Right ventricle myocardium superior (tissue), 1 donor: Measurements from ENCODE around the gene EIF5. TPM values are rescaled to one million over a fixed set of nuclear protein-coding genes. Genes with fewer than 3 reads are reported as not detected.

Experiments used
- ATAC-seq: fragments of 200-7000 bp; cut with Tn5 transposase; one replicate; pipeline ENCODE4 v1.9.1; 2020; ENCODE audit warnings: mild to moderate bottlenecking; ENCODE audit not compliant: poor library complexity
- DNase-seq: peaks from one replicate; pipeline ENCODE4 v3.0.0-alpha.2; 2020
- intact Hi-C: fragments of 100-400 bp; cut with DNase I; formaldehyde crosslinking; loops from one replicate; pipeline ENCODE4 v1.11.2; 2022
- total RNA-seq: library from RNA; stranded (reverse); fragmentation: NEBNext Ultra II Directional; extraction: Animal tissue kit (Norgen Biotek cat#: 25700); gene quantifications from one replicate; pipeline ENCODE4 v1.2.1, GENCODE V29; 2021
- donor health status: DM: no; HTN: yes; CAD: no; lungs with severe emphysema.

Gene EIF5
- total RNA-seq, 1 donor from 2014 or later: 234 TPM

GRCh38 chr14:103385152-103385928 lies 51.3 kb downstream of the EIF5 start, which contains the start of gene MARK3:
MARK3 (plus strand) TSS chr14:103385415; CDS start chr14:103386030, 615 bp downstream.
- intact Hi-C loops: loop anchor here (5.0 kb wide), 1 partner anchor 48 kb away; no protein-coding TSS in a partner anchor
- DNase-seq (peak; percentile 99), ATAC-seq (peak; percentile 96)

GRCh38 chr14:103385929-103386712 lies 52.1 kb downstream of the EIF5 start:
- ATAC-seq: peak; percentile 11

GRCh38 chr14:103386713-103387329 lies 52.8 kb downstream of the EIF5 start:
- ATAC-seq (no peak), DNase-seq (no peak)
- intact Hi-C loops: loop anchor here (5.0 kb wide), 1 partner anchor 50 kb away; no protein-coding TSS in a partner anchor

More at GRCh38 chr14:103385929-103386712, 52.1 kb downstream of the EIF5 start:
- intact Hi-C loops: loop anchor here (5.0 kb wide), 1 partner anchor 49 kb away; no protein-coding TSS in a partner anchor
- DNase-seq: peak; percentile 50

- intact Hi-C loops: loop anchor here (5.0 kb wide), 1 partner anchor 51 kb away; no protein-coding TSS in a partner anchor
- no peak for ATAC-seq
- no peak for DNase-seq
These were observed 54.6 kb downstream of the EIF5 start for GRCh38 chr14:103388664-103389063.

- DNase-seq: no peak
These were observed 56.6 kb downstream of the EIF5 start for GRCh38 chr14:103390605-103391004.

GRCh38 chr14:103391048-103391447 lies 57.0 kb downstream of the EIF5 start:
- DNase-seq (no peak), ATAC-seq (peak; percentile 9)
- intact Hi-C loops: loop anchor here (10.0 kb wide), 1 partner anchor 54 kb away; no protein-coding TSS in a partner anchor

More at GRCh38 chr14:103390605-103391004, 56.6 kb downstream of the EIF5 start:
- intact Hi-C loops: loop anchor here (10.0 kb wide), 1 partner anchor 54 kb away; no protein-coding TSS in a partner anchor
- ATAC-seq: no peak

- ATAC-seq (no peak), DNase-seq (no peak)
- intact Hi-C loops: loop anchor here (10.0 kb wide), 1 partner anchor 53 kb away; no protein-coding TSS in a partner anchor
These were observed 58.1 kb downstream of the EIF5 start for GRCh38 chr14:103392106-103392505.

GRCh38 chr14:103392572-103392971 lies 58.5 kb downstream of the EIF5 start:
- intact Hi-C loops: loop anchor here (10.0 kb wide), 1 partner anchor 52 kb away; no protein-coding TSS in a partner anchor
- DNase-seq (no peak), ATAC-seq (no peak)

GRCh38 chr14:103393070-103393469 lies 59.0 kb downstream of the EIF5 start:
- intact Hi-C loops: loop anchor here (10.0 kb wide), 1 partner anchor 52 kb away; no protein-coding TSS in a partner anchor
- peak; percentile 30 for ATAC-seq

GRCh38 chr14:103393676-103394626 lies 59.9 kb downstream of the EIF5 start:
- ATAC-seq (peak; percentile 54), DNase-seq (peak; percentile 48)
- intact Hi-C loops: loop anchor here (10.0 kb wide), 1 partner anchor 51 kb away; no protein-coding TSS in a partner anchor

More at GRCh38 chr14:103393070-103393469, 59.0 kb downstream of the EIF5 start:
- no peak for DNase-seq

Other genes with a start within 250 kb of the EIF5 start
- 0.38 TPM for gene EXOC3L4, start 239.5 kb upstream of the EIF5 start, total RNA-seq
- 46.7 TPM for gene TNFAIP2, start 210.8 kb upstream of the EIF5 start, total RNA-seq
- 137 TPM for gene MARK3, start 51.2 kb downstream of the EIF5 start, total RNA-seq
- gene CKB, start 188.6 kb downstream of the EIF5 start, total RNA-seq: 702 TPM
- 5.0 TPM for gene TRMT61A, start 195.0 kb downstream of the EIF5 start, total RNA-seq
- 14.3 TPM for gene BAG5, start 228.4 kb downstream of the EIF5 start, total RNA-seq
- 60.6 TPM for gene COA8, start 228.7 kb downstream of the EIF5 start, total RNA-seq